Neural crest cell (in vitro differentiated cells): ENCODE data around the gene LTA. TPM values are rescaled to one million over a fixed set of nuclear protein-coding genes. Genes with fewer than 3 reads are reported as not detected.

Experiments
- DNase-seq: peaks from one replicate; pipeline ENCODE4 v3.0.0; 2021; ENCODE audit warnings: low read depth, mixed read lengths, low spot score
- H3K27ac Mint-ChIP-seq: one replicate; pipeline ENCODE4 v1.8.0; 2021; ENCODE audit warnings: mild to moderate bottlenecking, mixed read lengths; ENCODE audit not compliant: unreplicated experiment
- H3K27me3 Mint-ChIP-seq: 2 replicates; pipeline ENCODE4 v1.8.0; 2021; ENCODE audit warnings: low read depth, mild to moderate bottlenecking, mixed read lengths
- H3K36me3 Mint-ChIP-seq: 2 replicates; pipeline ENCODE4 v1.8.0; 2021; ENCODE audit warnings: low read depth, mild to moderate bottlenecking, mixed read lengths
- H3K4me1 Mint-ChIP-seq: 2 replicates; pipeline ENCODE4 v1.8.0; 2021; ENCODE audit warnings: mixed read lengths
- H3K4me3 Mint-ChIP-seq: one replicate; pipeline ENCODE4 v1.8.0; 2021; ENCODE audit warnings: mild to moderate bottlenecking, mixed read lengths
- H3K9me3 Mint-ChIP-seq: 2 replicates; pipeline ENCODE4 v1.8.0; 2021; ENCODE audit warnings: mixed read lengths
- total RNA-seq: library from RNA; stranded (reverse); gene quantifications from 2 replicates; pipeline ENCODE4 v1.2.1, GENCODE V29; 2021
- TF ChIP-seq, protein P1 (sequence below): fragments of 200-600 bp; sonication (generic); conservative IDR thresholded peaks from 2 replicates; pipeline ENCODE4 v1.5.0; 2021; ENCODE audit warnings: antibody characterized with exemption, mild to moderate bottlenecking

The LTA gene
- total RNA-seq, 1 donor from 2014 or later: 0.26 TPM

DNA sequence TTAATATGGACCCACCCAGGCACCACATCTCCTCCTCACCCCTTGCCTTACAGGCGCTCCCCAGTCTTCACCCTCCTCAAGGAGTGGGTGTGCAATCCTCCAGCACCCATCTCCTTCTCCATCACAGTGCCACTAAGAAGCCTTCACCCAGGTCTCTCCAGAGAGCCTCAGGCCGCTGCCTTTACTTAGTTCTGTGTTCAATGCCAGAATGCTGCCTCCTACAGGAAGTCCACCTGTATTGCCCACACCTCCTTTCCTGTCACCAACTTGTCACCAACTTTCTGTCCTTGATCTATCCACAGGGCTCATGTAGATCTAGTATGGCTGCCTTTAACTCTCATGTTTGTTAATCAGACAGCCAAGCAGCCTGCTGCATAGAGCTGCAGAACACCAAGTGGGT is 13.4 kb downstream of the LTA start:
- H3K27me3 Mint-ChIP-seq: peaks cover 14% of the 10 kb centered on the region
- no peaks in the 10 kb centered on the region for H3K36me3 Mint-ChIP-seq
- H3K27ac Mint-ChIP-seq: no peak overlapping the region

DNA sequence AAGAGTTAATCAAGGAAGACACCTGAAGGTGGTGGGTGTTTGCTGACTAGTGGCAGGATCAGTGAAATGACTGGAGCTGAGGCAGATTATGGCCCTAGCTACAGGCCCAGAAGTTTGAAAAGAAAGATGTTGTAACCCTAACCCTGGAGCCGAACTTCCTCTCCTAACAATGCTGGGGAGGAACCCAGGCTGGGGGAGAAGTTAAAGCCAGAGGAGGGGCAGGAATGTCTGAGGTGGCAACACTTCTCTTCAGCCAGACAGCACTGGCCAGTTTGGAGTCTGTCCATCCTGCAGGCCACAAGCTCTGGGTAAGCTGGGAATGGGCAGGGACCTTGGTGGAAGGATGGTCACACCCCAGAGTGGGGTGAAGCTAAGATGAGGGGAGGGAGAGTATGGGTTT is 13.9 kb downstream of the LTA start, which contains the start of gene LST1:
Gene LST1, plus strand, starts transcription at position 270 of the 400 bp plus-strand sequence. CDS start 1,023 bp downstream, outside the sequence.
- no peak for DNase-seq
- peaks cover 20% of the 10 kb centered on the region for H3K4me1 Mint-ChIP-seq
- H3K36me3 Mint-ChIP-seq: no peaks in the 10 kb centered on the region
- H3K27ac Mint-ChIP-seq: no peak within 1 kb of the TSS
- no peaks in the 10 kb centered on the region for H3K9me3 Mint-ChIP-seq
- TF ChIP-seq, protein P1, sequence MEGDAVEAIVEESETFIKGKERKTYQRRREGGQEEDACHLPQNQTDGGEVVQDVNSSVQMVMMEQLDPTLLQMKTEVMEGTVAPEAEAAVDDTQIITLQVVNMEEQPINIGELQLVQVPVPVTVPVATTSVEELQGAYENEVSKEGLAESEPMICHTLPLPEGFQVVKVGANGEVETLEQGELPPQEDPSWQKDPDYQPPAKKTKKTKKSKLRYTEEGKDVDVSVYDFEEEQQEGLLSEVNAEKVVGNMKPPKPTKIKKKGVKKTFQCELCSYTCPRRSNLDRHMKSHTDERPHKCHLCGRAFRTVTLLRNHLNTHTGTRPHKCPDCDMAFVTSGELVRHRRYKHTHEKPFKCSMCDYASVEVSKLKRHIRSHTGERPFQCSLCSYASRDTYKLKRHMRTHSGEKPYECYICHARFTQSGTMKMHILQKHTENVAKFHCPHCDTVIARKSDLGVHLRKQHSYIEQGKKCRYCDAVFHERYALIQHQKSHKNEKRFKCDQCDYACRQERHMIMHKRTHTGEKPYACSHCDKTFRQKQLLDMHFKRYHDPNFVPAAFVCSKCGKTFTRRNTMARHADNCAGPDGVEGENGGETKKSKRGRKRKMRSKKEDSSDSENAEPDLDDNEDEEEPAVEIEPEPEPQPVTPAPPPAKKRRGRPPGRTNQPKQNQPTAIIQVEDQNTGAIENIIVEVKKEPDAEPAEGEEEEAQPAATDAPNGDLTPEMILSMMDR: no peak
- no peak within 1 kb of the TSS for H3K4me3 Mint-ChIP-seq
- H3K27me3 Mint-ChIP-seq: peaks cover 11% of the 10 kb centered on the region

More for the DNA sequence above, 13.4 kb downstream of the LTA start:
- TF ChIP-seq, protein P1: peak; percentile 50
- peaks cover 24% of the 10 kb centered on the region for H3K4me1 Mint-ChIP-seq
- H3K4me3 Mint-ChIP-seq: no peak overlapping the region
- DNase-seq: no peak
- no peaks in the 10 kb centered on the region for H3K9me3 Mint-ChIP-seq

DNA sequence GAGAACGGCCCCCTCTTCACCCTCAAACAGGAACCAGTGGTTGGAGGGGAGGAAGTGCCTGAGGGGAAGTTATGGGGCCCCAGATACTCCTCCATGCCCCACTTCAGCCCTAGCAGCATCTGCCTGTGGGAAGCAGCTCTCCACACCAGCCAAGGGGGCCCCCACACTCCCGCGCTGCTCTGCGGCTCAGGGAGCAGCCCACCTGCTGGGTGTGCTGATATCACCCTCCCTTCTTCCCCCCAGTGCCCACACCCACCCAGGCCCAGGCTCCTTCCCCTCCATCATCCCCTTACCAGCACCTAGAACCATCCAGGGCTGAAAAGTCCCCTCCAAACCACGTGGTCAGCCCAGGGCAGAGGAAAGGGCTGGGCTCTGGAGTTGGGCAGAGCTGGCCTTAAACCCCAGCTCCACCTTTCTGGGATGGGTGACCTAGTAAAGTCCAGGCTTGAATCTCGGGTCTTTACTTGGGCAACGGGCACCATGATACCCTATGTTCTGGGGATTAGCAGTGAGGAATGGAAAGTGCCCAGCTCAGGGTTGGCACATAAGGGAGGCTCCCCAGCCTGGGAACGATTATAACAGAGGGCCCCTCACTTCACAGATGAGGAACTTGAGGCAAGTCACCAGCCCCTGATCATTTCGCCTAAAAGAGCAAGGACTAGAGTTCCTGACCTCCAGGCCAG is 14.7 kb downstream of the LTA start:
- TF ChIP-seq, protein P1: no peak
- Mint-ChIP-seq H3K27ac (no peak overlapping the region), H3K4me3 (no peak overlapping the region), H3K9me3 (no peaks in the 10 kb centered on the region), H3K36me3 (no peaks in the 10 kb centered on the region), H3K4me1 (peaks cover 12% of the 10 kb centered on the region), H3K27me3 (peaks cover 3% of the 10 kb centered on the region)
- DNase-seq: no peak

DNA sequence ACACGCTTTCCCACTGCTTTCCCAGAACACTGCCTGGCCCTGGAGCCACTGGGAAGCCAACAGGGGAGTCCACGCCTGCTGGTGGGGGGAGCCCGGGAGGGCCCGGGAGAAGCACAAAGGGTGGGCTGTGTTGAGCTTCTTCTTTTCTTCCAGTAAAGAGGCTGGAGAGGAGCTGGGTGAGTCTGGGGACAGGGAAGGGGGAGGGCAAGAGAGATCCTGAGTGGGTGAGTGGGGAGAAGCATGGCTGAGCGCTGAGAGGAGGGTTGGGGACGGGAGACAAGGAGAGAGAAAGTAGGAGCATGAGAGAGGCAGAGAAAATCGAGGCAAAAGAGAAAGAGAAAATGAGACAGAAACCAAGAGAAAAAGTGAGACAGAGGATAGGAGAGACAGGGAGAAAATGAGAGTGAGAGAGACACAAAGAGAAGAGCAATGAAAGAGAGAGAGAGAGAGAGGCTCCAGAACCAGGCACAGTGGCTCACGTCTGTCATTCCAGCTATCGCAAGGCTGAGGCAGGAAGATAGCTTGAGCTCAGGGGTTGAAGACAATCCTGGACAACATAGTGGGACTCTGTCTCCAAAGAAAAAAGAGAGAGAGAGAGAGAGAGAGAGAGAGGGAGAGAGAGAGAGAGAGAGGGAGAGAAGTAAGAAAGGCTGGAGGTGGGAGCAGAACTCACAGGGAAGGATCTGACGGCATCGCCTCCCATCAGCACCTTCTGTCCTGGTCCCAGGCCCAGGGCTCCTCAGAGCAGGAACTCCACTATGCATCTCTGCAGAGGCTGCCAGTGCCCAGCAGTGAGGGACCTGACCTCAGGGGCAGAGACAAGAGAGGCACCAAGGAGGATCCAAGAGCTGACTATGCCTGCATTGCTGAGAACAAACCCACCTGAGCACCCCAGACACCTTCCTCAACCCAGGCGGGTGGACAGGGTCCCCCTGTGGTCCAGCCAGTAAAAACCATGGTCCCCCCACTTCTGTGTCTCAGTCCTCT is 16.0 kb downstream of the LTA start:
- Mint-ChIP-seq H3K27me3 (no peaks in the 10 kb centered on the region), H3K27ac (peak overlapping the region; percentile 83)

More for the DNA sequence above, 16.0 kb downstream of the LTA start:
- TF ChIP-seq, protein P1: no peak
- no peaks in the 10 kb centered on the region for H3K36me3 Mint-ChIP-seq
- no peaks in the 10 kb centered on the region for H3K9me3 Mint-ChIP-seq
- H3K4me1 Mint-ChIP-seq: peaks cover 10% of the 10 kb centered on the region
- H3K4me3 Mint-ChIP-seq: no peak overlapping the region
- no peak for DNase-seq
